ENCODE results near the gene C10orf105.

- TF ChIP-seq CTCF (IDR thresholded peaks at IDR 0.05) = no peak
- TF ChIP-seq POLR2A (IDR thresholded peaks at IDR 0.05) = no peak
Observed at GRCh38 chr10:71746344-71747037, 26.9 kb upstream of the C10orf105 start.
